PC-9 (cell line): ENCODE data around the gene RNASE12. TPM values are rescaled to one million over a fixed set of nuclear protein-coding genes. Genes with fewer than 3 reads are reported as not detected.

ENCODE experiments used
- BruUV-seq: library from RNA; stranded (reverse); fragments of 400-500 nt; replicated peaks from 2 replicates; lab custom pipeline; 2021; lab: Mats Ljungman, UMichigan
- CTCF ChIA-PET: fragments of 300-600 bp; sonication (Branson Sonifier 250); formaldehyde crosslinking; loops from one replicate; lab custom pipeline; 2022; ENCODE audit warnings: antibody characterized with exemption; lab: Charles Lee
- POLR2A ChIA-PET: fragments of 300-600 bp; sonication (Branson Sonifier 250); formaldehyde crosslinking; loops from one replicate; lab custom pipeline; 2022; ENCODE audit warnings: antibody characterized with exemption; ENCODE audit not compliant: unreplicated experiment; lab: Charles Lee
- DNase-seq, 2 experiments: peaks; one replicate each; pipeline versions ENCODE4 v3.0.0 to v3.0.0-alpha.2; 2015 to 2022; ENCODE audit warnings: mixed read lengths in 1 of 2
- H2AFZ ChIP-seq: fragments of 200-600 bp; sonication (generic); 2 replicates; pipeline ENCODE4 v1.8.1; 2017; ENCODE audit warnings: antibody characterized with exemption
- H3F3A ChIP-seq: fragments of 200-600 bp; sonication (generic); 2 replicates; pipeline ENCODE4 v1.8.1; 2017; ENCODE audit warnings: antibody characterized with exemption, mild to moderate bottlenecking, low read depth; ENCODE audit not compliant: insufficient read depth
- H3K27ac ChIP-seq: fragments of 200-600 bp; sonication (generic); 2 replicates; pipeline ENCODE4 v1.6.1; 2016; ENCODE audit warnings: mixed run types
- H3K27me3 ChIP-seq: fragments of 200-600 bp; sonication (generic); 2 replicates; pipeline ENCODE4 v1.6.1; 2016; ENCODE audit warnings: low read depth, mixed run types; ENCODE audit not compliant: insufficient read depth
- H3K36me3 ChIP-seq: fragments of 200-600 bp; sonication (generic); 2 replicates; pipeline ENCODE4 v1.6.1; 2016; ENCODE audit warnings: low read depth, mixed run types
- H3K4me1 ChIP-seq: fragments of 200-600 bp; sonication (generic); replicated peaks from 2 replicates; pipeline ENCODE4 v1.6.1; 2016; ENCODE audit warnings: mixed run types; ENCODE audit not compliant: insufficient read depth
- H3K4me2 ChIP-seq: fragments of 200-600 bp; sonication (generic); 2 replicates; pipeline ENCODE4 v1.6.1; 2017; ENCODE audit warnings: mixed run types
- H3K4me3 ChIP-seq: fragments of 200-600 bp; sonication (generic); 2 replicates; pipeline ENCODE4 v1.6.1; 2016; ENCODE audit warnings: mixed run types
- H3K79me2 ChIP-seq: fragments of 200-600 bp; sonication (generic); 2 replicates; pipeline ENCODE4 v1.6.1; 2017; ENCODE audit warnings: low read depth, mixed run types
- H3K9me2 ChIP-seq: fragments of 200-600 bp; sonication (generic); 2 replicates; pipeline ENCODE4 v1.8.1; 2017; ENCODE audit warnings: mild to moderate bottlenecking; ENCODE audit not compliant: insufficient read depth
- H3K9me3 ChIP-seq: fragments of 200-600 bp; sonication (generic); 2 replicates; pipeline ENCODE4 v1.8.1; 2016; ENCODE audit warnings: low read depth; ENCODE audit not compliant: insufficient read depth
- H4K20me1 ChIP-seq: fragments of 200-600 bp; sonication (generic); 2 replicates; pipeline ENCODE4 v1.8.1; 2017; ENCODE audit not compliant: insufficient read depth
- CTCF ChIP-seq: fragments of 200-600 bp; sonication (generic); conservative IDR thresholded peaks from 2 replicates; pipeline ENCODE4 v1.6.1; 2017; ENCODE audit warnings: mixed run types, antibody characterized with exemption, mild to moderate bottlenecking, moderate library complexity
- EZH2 ChIP-seq: fragments of 200-600 bp; sonication (generic); IDR thresholded peaks from 2 replicates; pipeline ENCODE4 v1.8.0; 2017; ENCODE audit warnings: antibody characterized with exemption, low read depth
- intact Hi-C: fragments of 100-400 bp; cut with micrococcal nuclease; formaldehyde crosslinking; loops from one replicate; pipeline ENCODE4 v1.10.0; 2022; ENCODE audit not compliant: unreplicated experiment
- total RNA-seq: library from RNA; stranded (reverse); gene quantifications from 2 replicates; pipeline ENCODE4 v1.2.3, GENCODE V29; 2021

The RNASE12 gene
- total RNA-seq, 1 experiment from 2014 or later: not detected

- no TSS peak for BruUV-seq
- intact Hi-C loops: loop anchor here (1.0 kb wide), 3 partner anchors 12 to 68 kb away; no protein-coding TSS in a partner anchor
- peak; percentile 85 for TF ChIP-seq CTCF
- no peak for TF ChIP-seq EZH2
- Histone ChIP-seq H4K20me1 (no peaks in the 10 kb centered on the region), H3K9me2 (no peaks in the 10 kb centered on the region), H3K9me3 (no peaks in the 10 kb centered on the region), H3K4me3 (peak overlapping the region; percentile 63), H3K27ac (peak overlapping the region; percentile 51), H3K4me2 (peak overlapping the region; percentile 69), H3F3A (peaks cover 36% of the 10 kb centered on the region), H3K36me3 (no peaks in the 10 kb centered on the region), H3K27me3 (no peaks in the 10 kb centered on the region), H2AFZ (peak overlapping the region; percentile 78), H3K79me2 (no peaks in the 10 kb centered on the region), H3K4me1 (peaks cover 24% of the 10 kb centered on the region)
- peak; percentile 79 to 94 for DNase-seq
- POLR2A ChIA-PET: interaction anchor here (0.6 to 1.1 kb wide), 3 partner anchors 152 to 244 kb away, joined by 5 to 6 read pairs (median 6); partner anchors contain the start of gene PIP4P1
- CTCF ChIA-PET: interaction anchor here (0.5 to 0.6 kb wide), 3 partner anchors 77 to 244 kb away, joined by 3 to 4 read pairs (median 3); no protein-coding TSS in a partner anchor
These were observed 22.2 kb upstream of the RNASE12 start for GRCh38 chr14:20613094-20614037.

GRCh38 chr14:20612403-20612802, 21.2 kb upstream of the RNASE12 start:
- TF ChIP-seq CTCF (no peak), EZH2 (no peak)
- Histone ChIP-seq H3K27ac (no peak overlapping the region), H3K4me2 (peak overlapping the region; percentile 55), H3K4me3 (peak overlapping the region; percentile 16; the same call in 1 of the 2 replicates), H3K9me2 (no peaks in the 10 kb centered on the region), H2AFZ (no peak overlapping the region), H3K79me2 (no peaks in the 10 kb centered on the region), H3K9me3 (no peaks in the 10 kb centered on the region), H3K36me3 (no peaks in the 10 kb centered on the region), H3K27me3 (no peaks in the 10 kb centered on the region), H3K4me1 (peaks cover 24% of the 10 kb centered on the region), H4K20me1 (no peaks in the 10 kb centered on the region), H3F3A (peaks cover 36% of the 10 kb centered on the region)
- POLR2A ChIA-PET: interaction anchor here (0.6 kb wide), 2 partner anchors 190 to 245 kb away, joined by 5 to 6 read pairs; no protein-coding TSS in a partner anchor
- BruUV-seq: no TSS peak
- intact Hi-C loops: no loop called here
- no peak for DNase-seq
- CTCF ChIA-PET: no interaction called here

GRCh38 chr14:20611277-20611676, 20.1 kb upstream of the RNASE12 start:
- H3K27ac ChIP-seq: no peak overlapping the region
- H3K4me1 ChIP-seq: peaks cover 24% of the 10 kb centered on the region
- H3K4me2 ChIP-seq: 0 out of 2 replicates have a peak overlapping the region, but pooled peaks have one; percentile 55
- intact Hi-C loops: no loop called here
- H3K36me3 ChIP-seq: no peaks in the 10 kb centered on the region
- no peaks in the 10 kb centered on the region for H3K27me3 ChIP-seq
- POLR2A ChIA-PET: no interaction called here
- H3K4me3 ChIP-seq: no peak overlapping the region
- CTCF ChIA-PET: no interaction called here
- H3K9me2 ChIP-seq: no peaks in the 10 kb centered on the region
- DNase-seq: no peak
- BruUV-seq: no TSS peak
- H3K9me3 ChIP-seq: no peaks in the 10 kb centered on the region
- no peaks in the 10 kb centered on the region for H3K79me2 ChIP-seq
- peaks cover 36% of the 10 kb centered on the region for H3F3A ChIP-seq
- no peak overlapping the region for H2AFZ ChIP-seq
- no peak for TF ChIP-seq EZH2
- TF ChIP-seq CTCF: no peak
- H4K20me1 ChIP-seq: no peaks in the 10 kb centered on the region
